Motor neuron (in vitro differentiated cells): ENCODE measurements around the gene PPIE. TPM values are rescaled to one million over a fixed set of nuclear protein-coding genes. Genes with fewer than 3 reads are reported as not detected.
"Not testable (repeated sequence)": the region's sequence is repeated elsewhere in the genome, so short reads cannot be mapped to it uniquely, and the experiment has no call there.

Source experiments
- ATAC-seq, 8 experiments: fragments of 200-7000 bp; cut with Tn5 transposase; replicated peaks in 6 of 8; 2 replicates each; pipeline ENCODE4 v1.8.0; 2021; ENCODE audit warnings: mild to moderate bottlenecking in 8 of 8, moderate library complexity in 8 of 8
- H3K27ac ChIP-seq, 2 donors: fragments of 250-450 bp; sonication (Bioruptor Pico); 2 replicates each; pipeline ENCODE4 v1.9.0; 2021; ENCODE audit warnings: antibody characterized with exemption in 2 of 2, mild to moderate bottlenecking in 2 of 2, moderate library complexity in 1 of 2
- H3K4me1 ChIP-seq, 2 donors: fragments of 250-450 bp; sonication (Bioruptor Pico); replicated peaks in 1 of 2; 2 replicates each; pipeline ENCODE4 v1.6.1; 2021; ENCODE audit warnings: antibody characterized with exemption in 2 of 2, mild to moderate bottlenecking in 2 of 2, moderate library complexity in 1 of 2
- H3K4me3 ChIP-seq, 5 donors: fragments of 250-450 bp; sonication (Bioruptor Pico); 2 replicates each; pipeline ENCODE4 v1.9.0; 2021; ENCODE audit warnings: antibody characterized with exemption in 5 of 5, mild to moderate bottlenecking in 5 of 5, moderate library complexity in 4 of 5
- WGBS, 10 experiments: fragments of 450-650 bp; shearing (Covaris generic); methylation state at CpG; one replicate each; pipeline ENCODE4 v1.0.0; 2022; 5-methylcytosine and 5-hydroxymethylcytosine counted together
- in situ Hi-C, 9 experiments: fragments of 400-800 bp; cut with MboI; loops; one replicate each; pipeline ENCODE4 v1.15.0; 2021; ENCODE audit warnings: low sequenced_read_pairs in 9 of 9, low pct_unique_long_range_greater_than_20kb in 2 of 9; ENCODE audit not compliant: unreplicated experiment in 9 of 9
- total RNA-seq, 8 experiments: library from RNA; unstranded; fragments of 300-600 nt; gene quantifications; 2 replicates each; pipeline versions ENCODE4 v1.2.3 to v1.2.4, GENCODE V29; 2022

Gene PPIE
- total RNA-seq, 8 experiments from 2014 or later, result 45.9 to 84.5 (median 54.6) TPM

DNA sequence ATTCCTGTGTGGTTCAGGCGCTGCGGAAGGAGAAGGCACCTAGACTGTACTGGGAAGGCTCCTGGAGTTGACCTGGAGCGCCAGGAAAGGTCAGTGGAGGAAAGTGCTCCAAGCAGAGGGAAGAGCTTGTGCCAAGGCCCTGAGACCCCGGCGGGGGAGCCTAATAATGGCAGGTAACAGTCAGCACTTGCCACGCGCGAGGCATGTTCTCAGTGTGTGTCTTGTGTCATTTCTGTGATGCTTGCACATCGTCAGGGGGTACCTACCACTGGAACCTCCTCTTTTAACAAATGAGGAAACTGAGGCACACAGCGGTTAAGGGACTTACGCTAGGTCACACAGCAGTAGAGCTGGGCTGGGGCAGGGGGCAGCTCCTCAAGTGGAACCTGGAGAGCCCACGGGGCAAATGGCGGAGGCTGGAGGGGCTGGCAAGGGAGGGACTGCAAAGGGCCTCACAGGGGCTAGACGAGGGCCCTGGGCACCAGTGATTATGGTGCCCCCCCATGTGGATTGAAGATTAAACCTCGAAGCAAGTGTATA, 51.0 kb downstream of the PPIE start:
- Histone ChIP-seq H3K27ac (no peak overlapping the region), H3K4me3 (peak overlapping the region in 2 of 5 donors; percentile 36 to 48), H3K4me1 (peaks cover 5 to 16% of the 10 kb centered on the region in 2 donors)
- in situ Hi-C loops, result no loop called here
- WGBS, 10 experiments, result 6 to 55% (median 36%) methylated on average over 2 to 13 of the region's 15 CpGs; no CpG with 5 or more reads in 3 of the 10 experiments
- no peak for ATAC-seq

DNA sequence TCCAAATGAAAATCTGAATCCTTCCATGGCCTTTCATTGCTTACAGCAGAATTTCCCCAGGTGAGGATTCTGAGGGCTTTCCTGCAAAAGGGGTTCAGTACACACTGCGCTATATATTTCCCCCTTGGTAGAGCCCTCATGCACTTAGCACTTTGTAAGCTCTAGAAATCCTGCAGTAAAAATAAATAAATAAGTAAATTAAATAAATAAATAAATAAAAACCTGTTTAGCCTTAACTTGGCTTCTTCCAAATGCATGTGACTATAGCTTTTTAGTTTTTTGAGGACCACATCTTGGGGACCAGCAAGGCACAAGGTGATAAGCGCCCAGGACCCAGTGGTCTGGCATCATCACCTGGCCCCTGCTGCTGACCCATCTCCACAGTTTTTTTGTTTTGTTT, 53.2 kb downstream of the PPIE start:
- WGBS, 10 experiments, result 57 to 100% (median 87%) methylated on average over 1 to 2 of the region's 2 CpGs; no CpG with 5 or more reads in 5 of the 10 experiments
- H3K4me3 ChIP-seq, result no peak overlapping the region
- peaks cover 0 to 3% of the 10 kb centered on the region in 2 donors for H3K4me1 ChIP-seq
- no peak for ATAC-seq
- no peak overlapping the region for H3K27ac ChIP-seq
- in situ Hi-C loops, result no loop called here

DNA sequence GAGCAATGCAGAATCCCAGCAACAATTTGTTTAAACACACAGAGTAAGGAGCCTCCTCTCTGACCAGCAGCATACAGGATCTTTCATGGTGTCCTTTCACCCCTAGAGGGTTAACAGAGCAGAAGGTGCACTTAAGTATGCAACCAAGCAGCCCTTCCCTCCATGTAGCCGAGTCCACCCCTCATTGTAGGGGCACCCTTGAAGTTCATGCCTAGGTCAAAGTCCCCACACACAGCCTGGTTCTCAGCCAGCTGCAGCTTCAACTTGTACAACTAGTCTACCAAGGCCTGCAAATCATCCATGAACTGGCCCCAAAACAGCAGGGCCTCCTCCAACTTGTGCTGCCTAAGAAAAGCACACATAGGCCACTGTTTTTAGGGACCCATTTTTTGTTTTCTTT, 57.0 kb downstream of the PPIE start:
- in situ Hi-C loops, result no loop called here
- Histone ChIP-seq H3K4me3 (no peak overlapping the region), H3K4me1 (no peaks in the 10 kb centered on the region), H3K27ac (no peak overlapping the region)
- WGBS, 10 experiments, result 0 to 10% (median 0%) methylated on average over 1 of the region's 1 CpG; no CpG with 5 or more reads in 4 of the 10 experiments
- no peak for ATAC-seq

DNA sequence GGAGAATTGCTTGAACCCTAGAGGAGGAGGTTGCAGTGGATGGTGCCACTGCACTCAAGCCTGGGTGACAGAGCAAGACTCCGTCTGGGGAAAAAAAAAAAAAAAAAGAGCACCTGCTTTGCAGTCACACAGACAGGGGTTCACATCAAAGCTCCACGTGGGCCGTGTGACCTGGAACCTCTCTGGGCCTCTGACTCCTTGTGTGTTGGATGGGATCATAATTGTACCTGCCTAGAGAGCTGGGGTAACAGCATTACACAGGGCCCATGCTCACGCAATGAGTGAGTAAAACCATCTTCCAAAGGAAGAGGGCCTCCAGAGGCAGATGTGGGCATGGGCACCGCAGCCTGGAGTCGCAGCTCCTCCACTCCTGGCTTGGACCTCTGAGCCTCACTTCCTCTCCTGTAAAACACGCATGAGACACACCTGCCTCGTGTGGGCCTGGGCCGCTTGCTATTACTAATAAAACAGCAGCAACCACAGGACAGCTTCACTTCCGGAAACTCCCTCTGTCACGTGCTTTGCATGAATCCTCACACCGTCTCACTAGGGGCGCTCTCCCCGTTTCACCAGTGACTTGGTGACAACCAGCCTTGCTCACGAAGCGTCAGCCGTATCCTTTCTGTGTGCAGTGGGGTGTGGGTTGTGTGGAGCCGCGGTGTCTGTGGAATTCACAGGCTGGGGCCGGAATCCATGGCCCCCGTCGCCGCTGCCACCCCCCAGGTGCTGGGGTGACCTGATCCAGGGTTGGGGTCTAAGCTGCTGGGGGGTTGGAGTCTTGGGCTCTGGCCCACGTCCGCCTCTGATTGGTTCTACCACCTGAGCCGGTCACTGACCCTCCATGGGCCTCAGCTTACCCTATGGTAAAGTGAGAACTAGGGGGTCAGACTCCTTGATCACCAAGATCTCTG, 60.4 kb downstream of the PPIE start:
- WGBS, 10 experiments, result 20 to 100% (median 90%) methylated on average over 1 to 12 of the region's 26 CpGs; no CpG with 5 or more reads in 3 of the 10 experiments
- H3K27ac ChIP-seq, in situ Hi-C loops, H3K4me1 ChIP-seq, H3K4me3 ChIP-seq: not testable (repeated sequence)
- peak in 7 of 8 experiments; percentile 14 to 88 (median 44) for ATAC-seq

DNA sequence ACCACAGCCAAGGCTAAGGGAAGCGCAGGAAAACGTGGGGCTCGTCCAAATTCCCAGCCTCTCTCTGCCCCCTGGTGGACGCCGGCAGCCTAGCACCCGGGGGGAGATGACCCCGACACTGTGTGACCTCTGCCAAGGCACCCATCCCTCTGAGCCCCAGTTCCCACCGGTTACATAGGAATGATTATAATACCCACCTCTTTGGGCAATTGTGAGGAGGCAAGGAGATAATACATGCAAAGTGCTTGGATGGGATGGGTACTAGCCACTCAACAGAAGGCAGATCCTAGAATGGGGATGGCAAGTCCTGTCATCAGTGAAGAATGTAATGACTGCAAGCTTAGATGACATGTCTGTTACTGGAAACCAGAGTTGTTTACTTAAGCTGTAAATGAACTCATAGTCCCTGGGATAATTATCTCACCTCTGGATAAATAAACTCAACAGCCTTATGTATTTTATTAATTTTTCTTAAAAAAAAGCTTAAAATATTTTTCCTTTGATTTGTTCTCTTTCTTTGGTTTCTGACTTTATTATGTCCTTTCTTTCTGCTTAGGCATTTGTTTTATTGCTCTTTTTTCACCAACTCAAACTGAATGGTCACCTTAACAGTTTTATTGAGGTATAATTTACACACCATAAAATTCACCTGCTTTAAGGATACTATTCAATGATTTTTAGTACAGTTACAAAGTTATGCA, 61.2 kb downstream of the PPIE start:
- peak; percentile 61 to 96 (median 82) for ATAC-seq
- H3K27ac ChIP-seq, result no peak overlapping the region
- WGBS, 10 experiments, result 0% methylated on average over 1 of the region's 8 CpGs; no CpG with 5 or more reads in 9 of the 10 experiments
- no peak overlapping the region for H3K4me3 ChIP-seq
- in situ Hi-C loops, result loop anchor here in 4 of 9 experiments (25.0 kb wide), 2 partner anchors 162 to 187 kb away; partner anchors contain the start of gene MFSD2A (in 2 of the 4)
- peaks cover 0 to 2% of the 10 kb centered on the region in 2 donors for H3K4me1 ChIP-seq

DNA sequence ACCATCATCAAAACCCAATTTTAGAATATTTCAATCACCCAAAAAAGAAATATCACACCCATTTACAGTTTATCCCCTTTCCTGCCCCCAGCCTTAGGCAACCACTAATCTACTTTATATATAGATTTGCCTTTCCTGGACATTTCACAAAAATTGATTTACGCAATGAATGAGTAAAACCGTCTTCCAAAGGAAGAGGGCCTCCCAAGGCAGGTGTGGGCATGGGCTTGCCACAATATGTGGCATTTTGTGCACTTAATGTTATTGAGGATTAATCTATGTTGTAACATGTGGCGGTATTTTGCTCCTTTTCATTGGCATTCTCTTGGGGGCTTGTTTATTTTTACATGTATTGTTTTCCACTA, 61.8 kb downstream of the PPIE start:
- in situ Hi-C loops, result loop anchor here in 4 of 9 experiments (25.0 kb wide), 2 partner anchors 162 to 187 kb away; partner anchors contain the start of gene MFSD2A (in 2 of the 4)
- WGBS, 10 experiments, result 40 to 100% (median 91%) methylated on average over 1 to 3 of the region's 3 CpGs
- no peak for ATAC-seq
- Histone ChIP-seq H3K4me3 (no peak overlapping the region), H3K4me1 (peaks cover 0 to 2% of the 10 kb centered on the region in 2 donors), H3K27ac (no peak overlapping the region)

DNA sequence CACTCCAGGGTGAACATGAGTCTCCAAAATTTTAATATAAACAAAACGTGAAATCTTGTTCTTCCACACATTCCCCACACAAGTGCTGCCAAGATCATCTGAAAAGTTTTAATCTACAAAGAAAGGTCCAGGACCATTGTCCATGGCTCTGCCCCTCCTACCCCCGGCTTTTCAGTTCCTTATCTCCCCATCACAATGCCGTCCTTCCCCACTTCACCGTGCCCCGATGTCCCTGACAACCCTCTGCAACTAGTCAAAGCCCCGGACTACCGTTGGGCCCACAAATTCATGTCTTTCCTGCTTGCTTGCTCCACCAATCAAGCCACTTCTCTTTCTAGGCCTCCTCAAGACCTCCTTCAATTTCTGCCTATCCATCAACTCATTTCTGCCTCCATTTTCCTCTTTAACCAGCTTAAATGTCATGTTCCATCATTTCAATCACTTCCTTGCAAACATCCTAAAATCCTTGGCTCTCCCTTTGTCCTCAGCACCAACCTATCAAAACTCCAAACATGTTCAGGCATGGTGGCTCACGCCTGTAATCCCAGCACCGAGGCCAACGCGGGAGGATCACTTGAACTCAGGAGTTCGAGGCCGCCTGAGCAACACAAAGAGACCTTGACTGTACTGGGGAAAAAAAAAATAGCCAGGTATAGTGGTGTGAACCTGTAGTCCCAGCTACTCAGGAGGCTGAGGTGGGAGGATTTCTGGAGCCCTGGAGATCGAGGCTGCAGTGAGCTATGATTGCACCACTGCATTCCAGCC, 64.0 kb downstream of the PPIE start:
- in situ Hi-C loops, result loop anchor here in 4 of 9 experiments (25.0 kb wide), 2 partner anchors 160 to 185 kb away; partner anchors contain the start of gene MFSD2A (in 2 of the 4)
- H3K4me3 ChIP-seq, result no peak overlapping the region
- no peak overlapping the region for H3K27ac ChIP-seq
- no peak for ATAC-seq
- peaks cover 0 to 2% of the 10 kb centered on the region in 2 donors for H3K4me1 ChIP-seq
- 63 to 95% (median 92%) methylated on average over 2 to 14 of the region's 14 CpGs for WGBS, 10 experiments

DNA sequence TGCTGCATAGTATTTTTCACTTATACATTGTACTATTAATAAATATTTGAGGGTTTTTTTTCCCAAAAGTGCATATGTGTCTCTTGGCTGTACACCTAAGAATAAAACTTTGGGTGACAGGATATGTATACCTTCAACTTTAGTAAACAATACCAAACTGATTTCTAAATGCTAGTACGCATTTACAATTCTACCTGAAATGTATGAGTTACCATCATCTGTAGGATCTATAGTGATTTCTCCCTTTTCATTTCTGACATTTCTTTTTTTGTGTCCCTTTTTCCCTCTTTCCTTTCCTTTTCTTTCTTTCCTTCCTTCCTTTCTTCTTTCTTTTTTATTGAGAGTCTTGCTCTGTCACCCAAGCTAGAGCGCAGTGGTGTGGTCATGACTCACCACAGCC, 66.7 kb downstream of the PPIE start:
- in situ Hi-C loops, result loop anchor here in 4 of 9 experiments (25.0 kb wide), 2 partner anchors 157 to 182 kb away; partner anchors contain the start of gene MFSD2A (in 2 of the 4)
- Histone ChIP-seq H3K4me3 (no peak overlapping the region), H3K4me1 (peaks cover 0 to 2% of the 10 kb centered on the region in 2 donors), H3K27ac (no peak overlapping the region)
- 74 to 100% (median 96%) methylated on average over 1 to 2 of the region's 2 CpGs for WGBS, 10 experiments
- no peak for ATAC-seq

DNA sequence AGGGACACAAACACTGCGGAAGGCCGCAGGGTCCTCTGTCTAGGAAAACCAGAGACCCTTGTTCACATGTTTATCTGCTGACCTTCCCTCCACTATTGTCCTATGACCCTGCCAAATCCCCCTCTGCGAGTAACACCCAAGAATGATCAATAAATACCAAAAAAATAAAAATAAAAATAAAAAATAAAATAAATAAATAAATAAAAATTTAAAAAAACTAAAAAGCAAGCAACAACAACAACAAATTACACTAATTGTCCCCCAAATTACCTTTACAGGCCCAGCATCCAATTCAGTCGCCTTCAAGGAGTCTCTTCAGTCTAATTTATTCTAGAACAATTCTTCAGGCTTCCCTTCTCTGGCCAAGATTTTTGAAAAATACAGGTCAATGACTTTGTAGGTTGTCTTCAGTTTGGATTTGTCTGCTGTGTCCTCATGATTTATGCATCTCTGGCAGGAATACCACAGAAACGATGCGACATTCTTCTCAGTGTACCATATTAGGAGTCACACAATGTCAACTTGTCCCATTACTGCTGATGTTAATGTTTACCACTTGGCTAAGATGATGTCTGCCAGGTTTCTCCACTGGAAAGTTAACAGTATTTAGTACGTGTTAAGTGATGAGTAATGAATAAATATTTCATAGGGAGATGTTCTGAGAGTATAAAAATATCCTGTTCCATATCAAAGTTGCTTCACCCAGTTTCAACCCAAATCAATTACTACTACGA, 70.3 kb downstream of the PPIE start:
- in situ Hi-C loops, result loop anchor here in 4 of 9 experiments (25.0 kb wide), 2 partner anchors 153 to 178 kb away; partner anchors contain the start of gene MFSD2A (in 2 of the 4)
- Histone ChIP-seq H3K4me3 (no peak overlapping the region), H3K27ac (no peak overlapping the region), H3K4me1 (no peaks in the 10 kb centered on the region)
- ATAC-seq, result no peak
- WGBS, 10 experiments, result 7 to 94% (median 84%) methylated on average over 4 to 6 of the region's 8 CpGs; no CpG with 5 or more reads in 1 of the 10 experiments

DNA sequence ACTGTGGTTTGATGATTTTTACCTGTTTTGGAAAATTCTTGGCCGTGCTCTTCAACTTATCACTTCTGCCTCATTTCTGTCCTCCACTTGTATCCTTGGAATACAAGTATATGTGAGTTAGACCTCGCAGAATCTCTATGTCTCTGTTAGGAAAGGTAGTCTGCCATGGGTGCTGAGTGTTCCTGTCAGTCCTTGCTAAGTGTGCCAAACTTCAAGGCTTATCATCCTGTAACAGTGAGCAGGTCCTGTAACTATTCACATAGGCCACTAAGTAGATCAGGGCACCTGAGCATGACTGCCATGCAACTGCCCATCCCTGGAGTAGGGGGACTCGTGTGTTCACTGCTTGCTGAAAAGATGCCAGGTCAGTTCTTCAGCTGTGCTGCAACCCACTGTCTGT, 74.2 kb downstream of the PPIE start:
- no peak for ATAC-seq
- WGBS, 10 experiments, result 56 to 100% (median 75%) methylated on average over 1 to 3 of the region's 3 CpGs; no CpG with 5 or more reads in 3 of the 10 experiments
- Histone ChIP-seq H3K4me3 (no peak overlapping the region), H3K4me1 (peaks cover 0 to 5% of the 10 kb centered on the region in 2 donors), H3K27ac (no peak overlapping the region)
- in situ Hi-C loops, result loop anchor here in 6 of 9 experiments (10.0 to 25.0 kb wide), 3 partner anchors 149 to 174 kb away; partner anchors contain the start of gene MFSD2A (in 2 of the 6)
